HG03378 (cell line): Measurements from ENCODE around the gene ATN1.

Source experiments
- ATAC-seq: cut with Tn5 transposase; IDR thresholded peaks from one replicate; pipeline ENCODE4 v1.9.1; 2021; ENCODE audit warnings: mild to moderate bottlenecking, moderate library complexity; ENCODE audit not compliant: unreplicated experiment

The ATN1 gene

DNA sequence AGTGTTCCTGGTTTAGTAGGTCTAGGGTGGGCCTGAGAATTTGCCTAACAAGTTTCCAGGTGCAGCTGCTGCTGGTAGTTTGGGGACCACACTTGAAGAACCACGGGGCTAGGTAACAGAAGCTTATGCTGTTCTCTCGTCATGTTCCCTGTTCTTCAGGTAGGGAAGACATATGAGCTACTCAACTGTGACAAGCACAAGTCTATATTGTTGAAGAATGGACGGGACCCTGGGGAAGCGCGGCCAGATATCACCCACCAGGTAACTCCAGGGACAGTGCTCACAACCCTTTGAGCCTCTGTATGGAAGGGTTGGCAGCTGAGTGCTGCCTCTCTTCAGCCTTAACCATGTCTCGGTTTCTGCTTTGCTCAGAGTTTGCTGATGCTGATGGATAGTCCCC, 46.4 kb downstream of the ATN1 start:
- ATAC-seq, result no peak

DNA sequence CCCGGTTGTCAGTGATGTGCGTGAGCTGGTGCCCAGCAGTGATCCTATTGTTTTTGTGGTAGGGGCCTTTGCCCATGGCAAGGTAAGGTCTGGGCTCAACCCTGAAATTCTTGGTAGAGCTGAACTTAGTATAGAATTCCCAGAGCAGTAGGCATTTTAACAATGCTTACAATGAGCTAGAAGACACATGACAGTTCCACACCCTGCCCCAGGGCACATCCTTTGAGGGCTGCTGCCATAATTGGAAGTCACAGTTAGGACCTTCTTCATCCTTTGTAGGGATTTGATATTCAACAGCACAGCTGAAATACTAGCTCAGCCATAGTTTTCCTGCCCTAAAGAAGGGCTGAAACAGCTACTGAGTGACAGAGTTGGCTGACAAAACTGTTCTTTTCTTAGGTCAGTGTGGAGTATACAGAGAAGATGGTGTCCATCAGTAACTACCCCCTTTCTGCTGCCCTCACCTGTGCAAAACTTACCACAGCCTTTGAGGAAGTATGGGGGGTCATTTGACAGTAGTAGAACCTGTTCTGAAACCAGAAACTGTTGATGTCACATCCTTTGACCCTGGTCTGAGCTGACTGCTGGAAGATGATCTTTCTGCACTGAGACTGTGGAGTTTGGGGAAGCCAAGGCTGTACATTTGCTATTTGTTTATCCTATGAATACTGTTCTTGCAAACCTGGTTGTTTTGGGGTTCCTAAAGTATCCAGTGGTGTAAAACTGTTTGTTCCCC, 47.7 kb downstream of the ATN1 start:
- no peak for ATAC-seq

DNA sequence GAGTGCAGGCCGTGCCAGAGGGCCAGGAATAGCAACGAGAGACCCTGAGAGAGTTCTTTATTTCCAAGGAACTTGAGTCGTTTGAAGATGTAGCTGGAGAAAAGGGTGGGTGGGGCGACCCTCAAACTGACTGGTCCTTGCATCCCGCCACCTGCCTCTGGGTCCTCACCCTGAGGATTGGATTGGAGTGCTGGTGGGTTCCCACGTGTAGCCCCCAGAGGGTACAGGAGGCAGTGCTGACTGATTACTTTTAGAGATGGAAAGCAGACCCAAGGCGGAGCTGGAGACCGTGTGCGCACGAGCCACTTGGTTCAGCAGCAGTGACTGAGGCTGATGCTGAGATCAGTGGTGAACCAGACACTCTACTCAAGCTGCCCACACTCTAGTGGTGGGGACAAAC, 49.9 kb downstream of the ATN1 start:
- no peak for ATAC-seq

DNA sequence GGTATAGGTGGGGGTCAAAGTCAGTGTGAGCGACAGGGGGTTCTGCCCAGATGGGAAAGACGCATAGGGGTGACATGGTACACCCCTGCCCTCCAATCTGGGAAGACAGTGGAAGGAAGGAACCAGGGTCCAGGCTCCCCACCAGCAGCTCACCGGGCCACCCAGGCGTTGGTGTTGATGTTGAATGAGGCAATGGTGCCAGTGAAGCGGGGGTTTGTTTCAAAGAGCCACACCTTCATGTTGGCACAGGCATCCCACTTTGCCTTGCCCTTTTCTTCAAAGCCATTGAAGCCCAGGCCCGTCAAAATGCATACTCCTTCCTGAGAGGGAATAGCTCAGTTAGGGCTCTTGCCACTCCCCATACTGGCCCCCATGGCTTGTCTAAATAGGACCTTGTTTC, 50.4 kb downstream of the ATN1 start:
- no peak for ATAC-seq

DNA sequence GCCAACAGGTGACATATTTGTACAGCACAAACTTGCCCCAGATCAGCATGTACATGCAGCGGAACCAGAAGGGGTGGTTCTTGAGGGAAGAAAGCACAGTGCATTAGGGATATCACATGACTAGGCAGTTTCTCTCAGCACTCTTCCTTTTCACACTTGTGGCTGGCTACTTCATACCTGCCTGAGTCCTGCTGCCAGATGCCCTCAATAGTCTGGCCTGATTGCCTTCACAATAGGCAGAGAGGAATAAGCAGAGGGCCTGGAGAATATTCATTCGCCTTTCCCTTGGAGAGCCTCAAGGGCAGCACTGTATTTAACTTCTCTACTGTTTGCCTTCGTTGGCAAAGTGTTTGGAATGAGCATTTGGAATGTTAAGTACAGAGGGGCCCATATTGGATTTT, 50.9 kb downstream of the ATN1 start:
- no peak for ATAC-seq

DNA sequence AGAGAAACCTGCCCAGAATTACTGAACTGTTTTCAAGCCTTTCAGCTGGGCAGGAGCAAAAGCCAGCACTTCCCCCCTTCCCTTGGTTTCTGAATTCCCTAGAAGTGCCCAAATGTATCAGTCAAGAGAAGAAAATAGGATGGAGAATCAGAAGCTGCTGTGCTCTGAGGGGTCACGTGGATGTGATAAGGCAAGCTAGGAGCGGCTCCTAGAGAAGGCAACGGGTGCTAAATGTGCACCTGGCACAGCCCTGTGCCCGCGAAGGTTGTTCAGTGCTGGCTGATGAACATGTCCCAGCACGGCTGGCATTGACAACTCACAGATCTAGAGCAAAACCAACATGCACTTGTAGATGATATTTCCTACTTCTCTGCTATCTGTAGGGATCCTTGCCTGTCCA, 51.3 kb downstream of the ATN1 start:
- no peak for ATAC-seq

DNA sequence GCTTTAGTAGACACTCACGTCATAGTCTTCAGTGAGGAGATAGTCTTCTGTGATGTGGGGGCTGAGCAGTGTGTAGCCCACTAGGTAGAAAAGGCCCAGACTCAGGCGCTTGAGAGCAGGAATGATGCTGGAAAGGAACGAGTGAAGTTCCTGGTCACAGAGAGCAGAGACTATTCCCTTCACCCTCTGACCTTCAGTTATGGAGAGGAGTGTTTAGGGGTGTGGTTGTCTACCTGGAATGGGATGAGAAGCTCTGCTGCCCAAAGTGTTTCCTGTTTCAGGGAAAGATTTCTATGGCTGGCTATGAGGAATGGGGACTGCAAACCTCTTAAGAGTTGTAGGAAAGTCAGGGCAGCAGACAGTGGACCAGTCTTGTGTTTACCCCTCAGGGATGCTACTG, 51.7 kb downstream of the ATN1 start:
- no peak for ATAC-seq

DNA sequence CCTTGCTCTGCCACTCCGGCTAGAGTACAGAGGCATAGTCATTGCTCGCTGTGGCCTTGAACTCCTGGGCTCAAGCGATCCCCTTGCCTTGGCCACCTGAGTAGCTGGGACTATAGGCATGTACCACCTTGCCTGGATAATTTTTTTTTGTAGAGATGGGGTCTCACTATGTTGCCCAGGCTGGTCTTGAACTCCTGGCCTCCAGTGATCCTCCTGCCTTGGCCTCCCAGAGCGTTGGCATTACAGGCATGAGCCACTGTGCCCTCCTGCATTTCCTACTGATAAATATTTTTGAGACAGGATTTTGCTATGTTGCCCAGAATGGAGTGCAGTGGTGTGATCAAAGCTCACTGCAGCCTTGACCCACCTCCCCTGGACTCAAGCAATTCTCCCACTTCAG, 52.3 kb downstream of the ATN1 start:
- no peak for ATAC-seq

DNA sequence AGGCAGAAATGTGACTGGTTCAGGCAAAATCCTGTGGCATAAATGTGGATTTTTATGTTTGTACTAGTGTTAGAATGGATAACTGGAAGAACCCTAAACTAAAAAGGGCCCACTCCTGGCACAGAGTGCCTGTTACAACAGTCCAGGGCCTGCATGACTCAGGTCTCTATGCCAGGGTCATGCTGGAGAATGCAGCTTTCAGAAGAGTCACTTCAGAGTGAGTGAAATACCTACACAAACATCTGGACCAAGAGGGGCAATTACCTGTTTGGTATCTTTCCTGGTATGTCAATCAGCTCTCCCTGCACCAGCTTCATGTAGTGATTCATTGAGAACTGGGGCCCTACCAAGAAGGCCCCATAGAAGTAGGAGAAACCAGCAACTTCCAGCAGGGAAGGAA, 53.0 kb downstream of the ATN1 start:
- no peak for ATAC-seq

DNA sequence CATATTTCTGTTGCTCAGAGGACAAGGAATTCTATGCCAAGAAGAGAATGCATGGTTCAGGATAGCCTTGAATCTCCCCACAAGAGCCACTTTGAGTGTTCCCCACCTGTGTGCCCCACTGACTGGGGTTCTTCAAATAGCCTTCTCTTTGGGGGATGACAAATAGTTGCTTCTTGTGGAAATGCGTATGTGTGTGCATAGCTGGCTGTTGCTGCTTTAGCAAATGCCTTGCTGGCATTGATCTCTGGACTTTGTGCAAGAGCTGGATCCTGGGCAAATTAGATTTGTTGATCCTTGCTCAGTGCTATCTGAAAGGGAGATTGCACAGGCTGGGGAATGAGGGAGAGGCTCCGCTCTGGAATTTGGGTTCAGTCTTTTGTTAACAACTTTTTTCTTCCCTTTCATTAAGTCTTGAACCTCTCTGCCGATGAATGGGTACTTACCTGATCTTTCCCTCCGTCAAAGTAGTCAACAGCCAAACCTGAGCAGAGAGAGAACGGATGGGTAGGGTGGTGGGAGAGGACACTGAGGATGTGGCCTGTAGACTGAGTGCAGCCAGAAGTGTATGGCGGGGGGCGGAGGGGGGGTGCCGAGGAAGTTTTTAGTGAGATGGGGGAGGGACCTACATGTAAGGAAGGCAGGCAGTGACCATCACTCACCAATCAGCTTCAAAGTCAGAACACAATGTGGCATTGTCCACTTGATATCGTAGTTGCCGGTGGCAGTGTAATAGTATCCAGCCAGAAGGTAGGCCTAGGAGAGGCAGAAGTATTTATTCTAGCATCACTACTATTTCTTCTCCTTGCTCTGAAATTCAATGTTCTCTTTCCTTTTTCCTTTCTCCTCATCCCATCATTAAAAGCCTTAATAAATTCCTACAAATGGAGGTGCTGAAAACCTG, 53.6 kb downstream of the ATN1 start:
- no peak for ATAC-seq

DNA sequence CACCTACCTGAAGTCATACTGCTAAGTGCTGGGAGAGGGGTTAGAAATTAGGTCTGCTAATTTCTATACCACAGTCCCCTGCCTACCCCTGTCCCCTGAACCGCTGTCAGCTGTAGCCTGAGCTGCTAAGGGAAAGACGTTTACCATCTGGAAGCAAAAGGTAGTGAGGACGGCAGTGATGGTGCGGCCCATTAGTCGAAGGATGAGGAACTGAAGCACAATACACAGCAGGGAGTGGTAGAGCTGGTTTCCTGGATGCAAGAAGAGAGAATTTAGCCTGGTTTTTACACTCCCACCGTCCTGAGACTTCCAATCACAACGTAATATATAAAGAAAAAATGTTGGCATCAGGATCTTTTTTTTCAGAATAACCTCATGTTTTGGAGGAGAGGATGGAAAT, 54.8 kb downstream of the ATN1 start:
- ATAC-seq, result no peak

DNA sequence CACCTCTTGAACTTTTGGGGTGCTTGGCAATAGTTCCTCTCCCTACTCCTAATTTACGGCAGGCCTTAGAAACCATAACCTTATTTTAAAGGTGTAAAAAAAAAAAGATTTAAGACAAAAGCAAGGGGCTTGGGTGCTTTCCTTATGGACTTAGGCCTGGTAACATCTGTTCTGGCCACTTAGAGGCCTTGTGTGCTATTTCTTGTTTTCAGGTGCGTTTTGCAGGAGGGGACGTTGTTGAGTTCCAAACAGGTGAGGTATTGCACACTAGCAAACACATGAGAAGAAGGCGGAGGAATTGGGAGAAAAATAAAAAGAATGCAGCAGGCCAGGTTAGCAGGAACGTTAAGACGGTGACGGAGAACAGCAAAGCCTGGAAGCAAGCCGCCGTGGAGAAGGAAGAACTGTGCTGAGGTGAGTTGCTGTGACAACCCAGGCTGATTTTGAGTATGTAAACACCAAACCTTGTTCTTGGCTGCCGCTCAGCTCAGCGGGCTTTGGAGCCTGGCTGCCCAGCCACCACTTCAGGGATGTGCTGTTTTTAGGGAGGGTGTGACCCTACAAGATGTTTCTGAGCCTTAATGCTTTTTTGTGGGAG, 60.3 kb downstream of the ATN1 start:
- ATAC-seq, result no peak
